H9 (cell line): ENCODE measurements around the gene C9orf72. TPM values are rescaled to one million over a fixed set of nuclear protein-coding genes. Genes with fewer than 3 reads are reported as not detected.

Experiments used
- DNase-seq: peaks from one replicate; pipeline ENCODE4 v3.0.0-alpha.2; 2017
- H2AFZ ChIP-seq: one replicate; pipeline ENCODE4 v1.6.1; 2013; ENCODE audit warnings: mild to moderate bottlenecking, low read length, control low read depth, moderate library complexity
- H2AK5ac ChIP-seq: 2 replicates; pipeline ENCODE4 v1.6.1; 2013; ENCODE audit warnings: low read length, control low read depth, mixed read lengths; ENCODE audit not compliant: insufficient read length
- H2BK120ac ChIP-seq: one replicate; pipeline ENCODE4 v1.6.1; 2013; ENCODE audit warnings: low read depth, mild to moderate bottlenecking, low read length, control low read depth, inconsistent platforms; ENCODE audit not compliant: poor library complexity, severe bottlenecking
- H2BK12ac ChIP-seq: 2 replicates; pipeline ENCODE4 v1.6.1; 2013; ENCODE audit warnings: low read length, control low read depth, mixed read lengths, low read depth; ENCODE audit not compliant: insufficient read length
- H2BK15ac ChIP-seq: 2 replicates; pipeline ENCODE4 v1.6.1; 2013; ENCODE audit warnings: low read depth, low read length, control low read depth
- H2BK20ac ChIP-seq: one replicate; pipeline ENCODE4 v1.6.1; 2013; ENCODE audit warnings: low read depth, mild to moderate bottlenecking, low read length, control low read depth, inconsistent platforms; ENCODE audit not compliant: poor library complexity, severe bottlenecking
- H2BK5ac ChIP-seq: 2 replicates; pipeline ENCODE4 v1.6.1; 2013; ENCODE audit warnings: low read length, control low read depth, mixed read lengths; ENCODE audit not compliant: insufficient read length
- H3K14ac ChIP-seq: 2 replicates; pipeline ENCODE4 v1.6.1; 2013; ENCODE audit warnings: low read length, control low read depth; ENCODE audit not compliant: insufficient read depth
- H3K18ac ChIP-seq: 2 replicates; pipeline ENCODE4 v1.6.1; 2013; ENCODE audit warnings: low read depth, mild to moderate bottlenecking, mixed read lengths, low read length, control low read depth; ENCODE audit not compliant: insufficient read length
- H3K23ac ChIP-seq: 2 replicates; pipeline ENCODE4 v1.6.1; 2013; ENCODE audit warnings: low read length, control low read depth, mixed read lengths, low read depth; ENCODE audit not compliant: insufficient read length
- H3K23me2 ChIP-seq: 2 replicates; pipeline ENCODE4 v1.6.1; 2013; ENCODE audit warnings: low read depth, mild to moderate bottlenecking, mixed read lengths, low read length, control low read depth; ENCODE audit not compliant: insufficient read length, poor library complexity, severe bottlenecking
- H3K27ac ChIP-seq: 2 replicates; pipeline ENCODE4 v1.5.1; 2013; ENCODE audit warnings: low read length, control low read depth, mixed read lengths, low read depth; ENCODE audit not compliant: insufficient read length
- H3K27me3 ChIP-seq: 2 replicates; pipeline ENCODE4 v1.6.1; 2013; ENCODE audit warnings: low read length, control low read depth, inconsistent platforms; ENCODE audit not compliant: insufficient read depth
- H3K4ac ChIP-seq: 2 replicates; pipeline ENCODE4 v1.6.1; 2013; ENCODE audit warnings: low read depth, mild to moderate bottlenecking, control low read depth, inconsistent platforms, low read length, moderate library complexity
- H3K4me1 ChIP-seq: 2 replicates; pipeline ENCODE4 v1.6.1; 2013; ENCODE audit warnings: low read length, control low read depth, inconsistent platforms; ENCODE audit not compliant: insufficient read depth
- H3K4me2 ChIP-seq: 2 replicates; pipeline ENCODE4 v1.6.1; 2013; ENCODE audit warnings: low read length, control low read depth, mixed read lengths; ENCODE audit not compliant: insufficient read length, insufficient read depth
- H3K56ac ChIP-seq: 2 replicates; pipeline ENCODE4 v1.6.1; 2013; ENCODE audit warnings: low read depth, mild to moderate bottlenecking, mixed read lengths, low read length, control low read depth; ENCODE audit not compliant: insufficient read length
- H3K79me1 ChIP-seq: 2 replicates; pipeline ENCODE4 v1.6.1; 2013; ENCODE audit warnings: low read depth, mild to moderate bottlenecking, moderate library complexity, low read length, control low read depth, inconsistent platforms; ENCODE audit not compliant: insufficient read depth, poor library complexity, severe bottlenecking
- H3K79me2 ChIP-seq: 2 replicates; pipeline ENCODE4 v1.6.1; 2013; ENCODE audit warnings: low read length, control low read depth, inconsistent platforms; ENCODE audit not compliant: insufficient read depth
- H3K9ac ChIP-seq: 2 replicates; pipeline ENCODE4 v1.6.1; 2013; ENCODE audit warnings: low read length, control low read depth, mixed read lengths; ENCODE audit not compliant: insufficient read length; ENCODE audit errors: extremely low read depth
- H3K9me3 ChIP-seq: one replicate; pipeline ENCODE4 v1.6.1; 2013; ENCODE audit warnings: low read depth, low read length, inconsistent platforms; ENCODE audit not compliant: control insufficient read depth
- H3T11ph ChIP-seq: one replicate; pipeline ENCODE4 v1.6.1; 2013; ENCODE audit warnings: mild to moderate bottlenecking, low read length, control low read depth, inconsistent platforms
- H4K20me1 ChIP-seq: one replicate; pipeline ENCODE4 v1.6.1; 2013; ENCODE audit not compliant: control insufficient read depth, insufficient read length, insufficient read depth
- H4K5ac ChIP-seq: 2 replicates; pipeline ENCODE4 v1.6.1; 2013; ENCODE audit warnings: low read depth, mild to moderate bottlenecking, mixed read lengths, low read length, control low read depth; ENCODE audit not compliant: insufficient read length
- H4K8ac ChIP-seq: replicated peaks from 2 replicates; pipeline ENCODE4 v1.6.1; 2013; ENCODE audit warnings: low read length, control low read depth, mixed read lengths, low read depth; ENCODE audit not compliant: insufficient read length
- H4K91ac ChIP-seq: 2 replicates; pipeline ENCODE4 v1.6.1; 2013; ENCODE audit warnings: low read depth, mild to moderate bottlenecking, moderate library complexity, mixed read lengths, low read length, control low read depth; ENCODE audit not compliant: insufficient read length
- H3K27ac Mint-ChIP-seq, 3 experiments: 2 replicates in 2 of 3; 3 replicates in 1 of 3; pipeline ENCODE4 v1.8.0; 2020 to 2021; ENCODE audit warnings: mixed read lengths in 3 of 3, mild to moderate bottlenecking in 1 of 3, moderate library complexity in 1 of 3
- H3K27me3 Mint-ChIP-seq: 2 replicates; pipeline ENCODE4 v1.8.0; 2021; ENCODE audit warnings: low read depth, mild to moderate bottlenecking, moderate library complexity, mixed read lengths
- H3K36me3 Mint-ChIP-seq, 3 experiments: 2 replicates in 2 of 3; 3 replicates in 1 of 3; pipeline ENCODE4 v1.8.0; 2020 to 2021; ENCODE audit warnings: low read depth in 3 of 3, mixed read lengths in 3 of 3; ENCODE audit not compliant: insufficient read depth in 1 of 3
- H3K4me1 Mint-ChIP-seq, 2 experiments: 2 replicates each; pipeline ENCODE4 v1.8.0; 2020; ENCODE audit warnings: mixed read lengths in 2 of 2
- H3K4me3 Mint-ChIP-seq, 2 experiments: 2 replicates in 1 of 2; 3 replicates in 1 of 2; pipeline ENCODE4 v1.8.0; 2020 to 2021; ENCODE audit warnings: mild to moderate bottlenecking in 2 of 2, mixed read lengths in 2 of 2, moderate library complexity in 1 of 2
- H3K9me3 Mint-ChIP-seq, 2 experiments: 2 replicates in 1 of 2; 3 replicates in 1 of 2; pipeline ENCODE4 v1.8.0; 2020; ENCODE audit warnings: mild to moderate bottlenecking in 2 of 2, mixed read lengths in 2 of 2, moderate library complexity in 1 of 2
- WGBS: extraction: QIAGEN DNeasy Blood & Tissue Kit; methylation state at CpG from one replicate; pipeline ENCODE4 v1.1.7; 2013; ENCODE audit warnings: missing lambda C conversion rate, low lambda C conversion rate, mixed read lengths; ENCODE audit not compliant: insufficient read length; ENCODE audit errors: extremely low coverage; 5-methylcytosine and 5-hydroxymethylcytosine counted together
- long read RNA-seq: library from polyadenylated mRNA; unstranded; transcript quantifications from one replicate; pipeline ENCODE4 v2.0.0, GENCODE V29; 2020
- total RNA-seq: library from RNA; stranded (reverse); gene quantifications from 2 replicates; pipeline ENCODE4 v1.2.1, GENCODE V29; 2021
- TF ChIP-seq, protein P1 (sequence below): fragments of 200-600 bp; sonication (generic); conservative IDR thresholded peaks from 3 replicates; pipeline ENCODE4 v1.8.0; 2021; ENCODE audit warnings: antibody characterized with exemption, mild to moderate bottlenecking

Gene C9orf72, protein sequence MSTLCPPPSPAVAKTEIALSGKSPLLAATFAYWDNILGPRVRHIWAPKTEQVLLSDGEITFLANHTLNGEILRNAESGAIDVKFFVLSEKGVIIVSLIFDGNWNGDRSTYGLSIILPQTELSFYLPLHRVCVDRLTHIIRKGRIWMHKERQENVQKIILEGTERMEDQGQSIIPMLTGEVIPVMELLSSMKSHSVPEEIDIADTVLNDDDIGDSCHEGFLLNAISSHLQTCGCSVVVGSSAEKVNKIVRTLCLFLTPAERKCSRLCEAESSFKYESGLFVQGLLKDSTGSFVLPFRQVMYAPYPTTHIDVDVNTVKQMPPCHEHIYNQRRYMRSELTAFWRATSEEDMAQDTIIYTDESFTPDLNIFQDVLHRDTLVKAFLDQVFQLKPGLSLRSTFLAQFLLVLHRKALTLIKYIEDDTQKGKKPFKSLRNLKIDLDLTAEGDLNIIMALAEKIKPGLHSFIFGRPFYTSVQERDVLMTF
- 17.0 and 18.3 TPM in 2 replicates for total RNA-seq
- long read RNA-seq, transcript C9orf72-203 (11 exons, 3,200 nt): major isoform, 42 of 80 reads
- long read RNA-seq, partial matches to known transcripts: 21 of 80 reads
- long read RNA-seq, other reads (novel, unspliced or antisense): 13 of 80 reads

DNA sequence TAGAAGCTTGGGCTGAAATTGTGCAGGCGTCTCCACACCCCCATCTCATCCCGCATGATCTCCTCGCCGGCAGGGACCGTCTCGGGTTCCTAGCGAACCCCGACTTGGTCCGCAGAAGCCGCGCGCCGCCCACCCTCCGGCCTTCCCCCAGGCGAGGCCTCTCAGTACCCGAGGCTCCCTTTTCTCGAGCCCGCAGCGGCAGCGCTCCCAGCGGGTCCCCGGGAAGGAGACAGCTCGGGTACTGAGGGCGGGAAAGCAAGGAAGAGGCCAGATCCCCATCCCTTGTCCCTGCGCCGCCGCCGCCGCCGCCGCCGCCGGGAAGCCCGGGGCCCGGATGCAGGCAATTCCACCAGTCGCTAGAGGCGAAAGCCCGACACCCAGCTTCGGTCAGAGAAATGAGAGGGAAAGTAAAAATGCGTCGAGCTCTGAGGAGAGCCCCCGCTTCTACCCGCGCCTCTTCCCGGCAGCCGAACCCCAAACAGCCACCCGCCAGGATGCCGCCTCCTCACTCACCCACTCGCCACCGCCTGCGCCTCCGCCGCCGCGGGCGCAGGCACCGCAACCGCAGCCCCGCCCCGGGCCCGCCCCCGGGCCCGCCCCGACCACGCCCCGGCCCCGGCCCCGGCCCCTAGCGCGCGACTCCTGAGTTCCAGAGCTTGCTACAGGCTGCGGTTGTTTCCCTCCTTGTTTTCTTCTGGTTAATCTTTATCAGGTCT is at the start of gene C9orf72:
TSS of gene C9orf72 (minus strand) at position 564 of the 716 bp plus-strand sequence. CDS start 6,361 bp downstream, outside the sequence.
- H3K27ac Mint-ChIP-seq: peak within 1 kb of the TSS; percentile 99 to 100 (median 100)

More for the DNA sequence above, at the start of gene C9orf72:
- H3K9me3 Mint-ChIP-seq: peaks cover 6% of the 10 kb centered on the region in 2 experiments
- peak within 1 kb of the TSS; percentile 88 to 99 for H3K4me3 Mint-ChIP-seq
- H2BK5ac ChIP-seq: peak within 1 kb of the TSS; percentile 2
- no peak within 1 kb of the TSS for H3K23ac ChIP-seq
- H4K20me1 ChIP-seq: no peaks in the 10 kb centered on the region
- WGBS: no CpG with 5 or more reads among the region's 72 CpGs
- H3K4me1 Mint-ChIP-seq: peaks cover 19 to 22% of the 10 kb centered on the region in 2 experiments
- no peak within 1 kb of the TSS for H2BK15ac ChIP-seq
- H3K9ac ChIP-seq: peak within 1 kb of the TSS; percentile 87
- H3K79me2 ChIP-seq: peaks cover 3% of the 10 kb centered on the region; the same call in 1 of the 2 replicates
- no peaks in the 10 kb centered on the region for H3K4me1 ChIP-seq
- H3K4ac ChIP-seq: no peak within 1 kb of the TSS; the same call in 1 of the 2 replicates
- no peaks in the 10 kb centered on the region for H3K27me3 ChIP-seq
- peak within 1 kb of the TSS; percentile 97 for H3K4me2 ChIP-seq
- TF ChIP-seq, protein P1, sequence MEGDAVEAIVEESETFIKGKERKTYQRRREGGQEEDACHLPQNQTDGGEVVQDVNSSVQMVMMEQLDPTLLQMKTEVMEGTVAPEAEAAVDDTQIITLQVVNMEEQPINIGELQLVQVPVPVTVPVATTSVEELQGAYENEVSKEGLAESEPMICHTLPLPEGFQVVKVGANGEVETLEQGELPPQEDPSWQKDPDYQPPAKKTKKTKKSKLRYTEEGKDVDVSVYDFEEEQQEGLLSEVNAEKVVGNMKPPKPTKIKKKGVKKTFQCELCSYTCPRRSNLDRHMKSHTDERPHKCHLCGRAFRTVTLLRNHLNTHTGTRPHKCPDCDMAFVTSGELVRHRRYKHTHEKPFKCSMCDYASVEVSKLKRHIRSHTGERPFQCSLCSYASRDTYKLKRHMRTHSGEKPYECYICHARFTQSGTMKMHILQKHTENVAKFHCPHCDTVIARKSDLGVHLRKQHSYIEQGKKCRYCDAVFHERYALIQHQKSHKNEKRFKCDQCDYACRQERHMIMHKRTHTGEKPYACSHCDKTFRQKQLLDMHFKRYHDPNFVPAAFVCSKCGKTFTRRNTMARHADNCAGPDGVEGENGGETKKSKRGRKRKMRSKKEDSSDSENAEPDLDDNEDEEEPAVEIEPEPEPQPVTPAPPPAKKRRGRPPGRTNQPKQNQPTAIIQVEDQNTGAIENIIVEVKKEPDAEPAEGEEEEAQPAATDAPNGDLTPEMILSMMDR: no peak
- peak within 1 kb of the TSS; percentile 97 for H2AFZ ChIP-seq
- H3K27me3 Mint-ChIP-seq: peaks cover 7% of the 10 kb centered on the region
- no peaks in the 10 kb centered on the region for H3K9me3 ChIP-seq
- no peak within 1 kb of the TSS for H3K56ac ChIP-seq
- no peak within 1 kb of the TSS for H2BK12ac ChIP-seq
- H3K14ac ChIP-seq: peak within 1 kb of the TSS; percentile 98
- peak within 1 kb of the TSS; percentile 95 for H3K18ac ChIP-seq
- no peaks in the 10 kb centered on the region for H3K79me1 ChIP-seq
- peak within 1 kb of the TSS; percentile 65 for H2BK120ac ChIP-seq
- H3K23me2 ChIP-seq: peaks cover 8% of the 10 kb centered on the region
- H4K91ac ChIP-seq: no peak within 1 kb of the TSS
- H3K27ac ChIP-seq: peak within 1 kb of the TSS; percentile 91
- no peak within 1 kb of the TSS for H2AK5ac ChIP-seq
- no peak within 1 kb of the TSS for H2BK20ac ChIP-seq
- no peak within 1 kb of the TSS for H3T11ph ChIP-seq
- H4K5ac ChIP-seq: peak within 1 kb of the TSS; percentile 23
- no peak for DNase-seq
- H4K8ac ChIP-seq: no peak within 1 kb of the TSS
- H3K36me3 Mint-ChIP-seq: peaks cover 2 to 9% (median 2%) of the 10 kb centered on the region in 3 experiments
